Panc1 (cell line): Measurements from ENCODE around the gene TRIP4. TPM values are rescaled to one million over a fixed set of nuclear protein-coding genes. Genes with fewer than 3 reads are reported as not detected.

Experiments used
- ATAC-seq: fragments of 200-7000 bp; cut with Tn5 transposase; 2 replicates; pipeline ENCODE4 v1.9.1; 2020; ENCODE audit warnings: mild to moderate bottlenecking, moderate library complexity
- BruUV-seq: library from RNA; stranded (reverse); fragments of 400-500 nt; replicated peaks from 2 replicates; lab custom pipeline; 2021; lab: Mats Ljungman, UMichigan
- CTCF ChIA-PET: fragments of 300-600 bp; sonication (Branson Sonifier 250); formaldehyde crosslinking; loops from one replicate; lab custom pipeline; 2022; ENCODE audit warnings: antibody characterized with exemption; lab: Charles Lee
- POLR2A ChIA-PET: fragments of 300-600 bp; sonication (Branson Sonifier 250); formaldehyde crosslinking; loops from one replicate; lab custom pipeline; 2022; ENCODE audit warnings: antibody characterized with exemption; lab: Charles Lee
- DNase-seq: peaks from one replicate; pipeline ENCODE4 v3.0.0-alpha.2; 2010; ENCODE audit warnings: low read depth, low spot score
- H3K27ac ChIP-seq: 2 replicates; pipeline ENCODE4 v1.5.1; 2011; ENCODE audit warnings: mild to moderate bottlenecking, low read length, inconsistent platforms
- H3K27me3 ChIP-seq: fragments of 200-500 bp; sonication (Bioruptor generic); 2 replicates; pipeline ENCODE4 v1.6.0; 2014; ENCODE audit warnings: low read length, inconsistent platforms; ENCODE audit not compliant: control insufficient read depth, insufficient read depth
- H3K36me3 ChIP-seq: fragments of 200-500 bp; sonication (Bioruptor generic); 2 replicates; pipeline ENCODE4 v1.5.1; 2014; ENCODE audit warnings: inconsistent platforms, mild to moderate bottlenecking, low read length, moderate library complexity; ENCODE audit not compliant: control insufficient read depth, insufficient read depth
- H3K4me1 ChIP-seq: 2 replicates; pipeline ENCODE4 v1.5.1; 2011; ENCODE audit warnings: inconsistent platforms, mild to moderate bottlenecking, low read length, moderate library complexity; ENCODE audit not compliant: control insufficient read depth, insufficient read depth
- H3K4me3 ChIP-seq, 2 experiments: 2 replicates each; pipeline ENCODE4 v1.5.1; 2011 to 2012; ENCODE audit warnings: low read depth in 2 of 2, low read length in 2 of 2, mild to moderate bottlenecking in 2 of 2, inconsistent platforms in 1 of 2, moderate library complexity in 1 of 2
- H3K9me3 ChIP-seq: fragments of 200-500 bp; sonication (Bioruptor generic); 2 replicates; pipeline ENCODE4 v1.5.1; 2014; ENCODE audit warnings: low read depth, mild to moderate bottlenecking, inconsistent platforms, low read length, moderate library complexity; ENCODE audit not compliant: control insufficient read depth, insufficient read depth
- CTCF ChIP-seq: fragments of 450-650 bp; IDR thresholded peaks from 2 replicates; pipeline ENCODE4 v1.5.1; 2017; ENCODE audit warnings: mild to moderate bottlenecking
- POLR2AphosphoS5 ChIP-seq: IDR thresholded peaks from 2 replicates; pipeline ENCODE4 v1.6.1; 2012; ENCODE audit warnings: mild to moderate bottlenecking, low read depth, low read length, moderate library complexity
- REST ChIP-seq, 2 experiments: IDR thresholded peaks; 2 replicates each; pipeline ENCODE4 v1.6.1; 2011 to 2012; ENCODE audit warnings: low read depth in 2 of 2, control low read depth in 1 of 2, low read length in 1 of 2, mild to moderate bottlenecking in 1 of 2, moderate library complexity in 1 of 2; ENCODE audit not compliant: insufficient read depth in 1 of 2
- SIN3A ChIP-seq: IDR thresholded peaks from 2 replicates; pipeline ENCODE4 v1.6.1; 2012; ENCODE audit warnings: low read depth, mild to moderate bottlenecking, low read length, moderate library complexity, borderline replicate concordance; ENCODE audit not compliant: insufficient read depth
- TCF7L2 ChIP-seq: IDR thresholded peaks from 2 replicates; pipeline ENCODE4 v1.6.1; 2011; ENCODE audit warnings: mild to moderate bottlenecking, low read depth, low read length, inconsistent platforms
- in situ Hi-C: cut with HindIII; loops from 2 replicates; pipeline ENCODE4 v1.10.0; 2016; ENCODE audit warnings: low sequenced_read_pairs, low pct_unique_long_range_greater_than_20kb
- intact Hi-C: fragments of 100-400 bp; cut with micrococcal nuclease; formaldehyde crosslinking; loops from one replicate; pipeline ENCODE4 v1.10.0; 2022; ENCODE audit not compliant: unreplicated experiment
- total RNA-seq: library from RNA; stranded (reverse); gene quantifications from one replicate; pipeline ENCODE4 v1.2.1, GENCODE V29; 2021; ENCODE audit not compliant: unreplicated experiment

The TRIP4 gene
- total RNA-seq, 1 experiment from 2014 or later, result 42.8 TPM

GRCh38 chr15:64422697-64423096 is 35.1 kb downstream of the TRIP4 start:
- H3K9me3 ChIP-seq, result no peaks in the 10 kb centered on the region
- POLR2A ChIA-PET, result no interaction called here
- no peak overlapping the region for H3K27ac ChIP-seq
- no peak for DNase-seq
- peaks cover 23% of the 10 kb centered on the region for H3K36me3 ChIP-seq
- H3K4me3 ChIP-seq, result no peak overlapping the region
- intact Hi-C loops, result loop anchor here (10.0 kb wide), 1 partner anchor 262 kb away; no protein-coding TSS in a partner anchor
- no peak for TF ChIP-seq CTCF
- no peak for TF ChIP-seq POLR2AphosphoS5
- no peak for TF ChIP-seq TCF7L2
- no peak for TF ChIP-seq SIN3A
- TF ChIP-seq REST (IDR thresholded peaks at IDR 0.05; ENCODE audit: insufficient read depth in 1 of 2, low read depth in 2 of 2, low read length in 1 of 2), result no peak
- no peak for ATAC-seq
- in situ Hi-C loops, result no loop called here
- BruUV-seq, result no TSS peak
- H3K27me3 ChIP-seq, result no peaks in the 10 kb centered on the region
- CTCF ChIA-PET, result no interaction called here
- H3K4me1 ChIP-seq, result no peaks in the 10 kb centered on the region

GRCh38 chr15:64423970-64424369 is 36.3 kb downstream of the TRIP4 start:
- POLR2A ChIA-PET, result no interaction called here
- intact Hi-C loops (loop anchor here (10.0 kb wide), 1 partner anchor 261 kb away; no protein-coding TSS in a partner anchor), in situ Hi-C loops (no loop called here)
- Histone ChIP-seq H3K4me1 (no peaks in the 10 kb centered on the region), H3K36me3 (peaks cover 16% of the 10 kb centered on the region), H3K9me3 (no peaks in the 10 kb centered on the region), H3K27me3 (no peaks in the 10 kb centered on the region), H3K4me3 (no peak overlapping the region), H3K27ac (no peak overlapping the region)
- DNase-seq (no peak), ATAC-seq (no peak)
- no TSS peak for BruUV-seq
- TF ChIP-seq CTCF (no peak), TCF7L2 (no peak), SIN3A (no peak), POLR2AphosphoS5 (no peak)
- CTCF ChIA-PET, result no interaction called here
